ENCODE results near the gene KCNIP3. TPM values are rescaled to one million over a fixed set of nuclear protein-coding genes. Genes with fewer than 3 reads are reported as not detected.

The KCNIP3 gene
- total and polyA plus RNA-seq, 4 donors: 1.8 to 2.7 (median 2.1) TPM

- H3K9me3 ChIP-seq (ENCODE audit: control insufficient read depth in 4 of 4, insufficient read depth in 3 of 4, low read length in 3 of 4): peaks cover 0 to 11% (median 0%) of the 10 kb centered on the region in 4 donors
- 91% methylated on average over 19 of the region's 19 CpGs for WGBS, 2 donors
- DNase-seq: no peak
- H3K9ac ChIP-seq (ENCODE audit: insufficient read depth in 1 of 2, low read length in 2 of 2): no peak overlapping the region
- no peak for ATAC-seq (ENCODE audit: insufficient read depth, low FRiP score)
- peaks cover 0 to 22% (median 0%) of the 10 kb centered on the region in 5 donors for H3K4me1 ChIP-seq (ENCODE audit: control insufficient read depth in 5 of 5, insufficient read depth in 5 of 5, low read length in 5 of 5)
- no peaks in the 10 kb centered on the region for H3K27me3 ChIP-seq (ENCODE audit: control insufficient read depth in 3 of 3, insufficient read depth in 3 of 3, low read length in 2 of 3)
- no peaks in the 10 kb centered on the region for H3K36me3 ChIP-seq (ENCODE audit: control insufficient read depth in 4 of 4, insufficient read depth in 4 of 4, low read length in 4 of 4)
- H3K27ac ChIP-seq (ENCODE audit: low read depth in 1 of 2, low read length in 1 of 2): no peak overlapping the region
- H3K4me3 ChIP-seq: no peak overlapping the region
- no peak for TF ChIP-seq CTCF (IDR thresholded peaks at IDR 0.05; ENCODE audit: control extremely low read depth, extremely low read depth)
These were observed 2.4 kb upstream of the KCNIP3 start for GRCh38 chr2:95294579-95295250.

- TF ChIP-seq CTCF (IDR thresholded peaks at IDR 0.05; ENCODE audit: control extremely low read depth, extremely low read depth): no peak
- Histone ChIP-seq H3K9me3 (ENCODE audit: control insufficient read depth in 4 of 4, insufficient read depth in 3 of 4, low read length in 3 of 4) (peaks cover 0 to 7% (median 0%) of the 10 kb centered on the region in 4 donors), H3K4me3 (no peak overlapping the region), H3K36me3 (ENCODE audit: control insufficient read depth in 4 of 4, insufficient read depth in 4 of 4, low read length in 4 of 4) (no peaks in the 10 kb centered on the region), H3K27ac (ENCODE audit: low read depth in 1 of 2, low read length in 1 of 2) (no peak overlapping the region), H3K9ac (ENCODE audit: insufficient read depth in 1 of 2, low read length in 2 of 2) (no peak overlapping the region), H3K27me3 (ENCODE audit: control insufficient read depth in 3 of 3, insufficient read depth in 3 of 3, low read length in 2 of 3) (no peaks in the 10 kb centered on the region), H3K4me1 (ENCODE audit: control insufficient read depth in 5 of 5, insufficient read depth in 5 of 5, low read length in 5 of 5) (peaks cover 0 to 22% (median 0%) of the 10 kb centered on the region in 5 donors)
- DNase-seq (no peak), ATAC-seq (ENCODE audit: insufficient read depth, low FRiP score) (no peak)
- 90 to 96% methylated on average over 6 of the region's 6 CpGs for WGBS, 2 donors
These were observed 1.8 kb upstream of the KCNIP3 start for GRCh38 chr2:95295376-95295775.

- Histone ChIP-seq H3K27ac (ENCODE audit: low read depth in 1 of 2, low read length in 1 of 2) (no peak overlapping the region), H3K27me3 (ENCODE audit: control insufficient read depth in 3 of 3, insufficient read depth in 3 of 3, low read length in 2 of 3) (no peaks in the 10 kb centered on the region), H3K36me3 (ENCODE audit: control insufficient read depth in 4 of 4, insufficient read depth in 4 of 4, low read length in 4 of 4) (no peaks in the 10 kb centered on the region), H3K4me3 (no peak overlapping the region), H3K9me3 (ENCODE audit: control insufficient read depth in 4 of 4, insufficient read depth in 3 of 4, low read length in 3 of 4) (peaks cover 0 to 4% (median 0%) of the 10 kb centered on the region in 4 donors), H3K4me1 (ENCODE audit: control insufficient read depth in 5 of 5, insufficient read depth in 5 of 5, low read length in 5 of 5) (peaks cover 0 to 22% (median 0%) of the 10 kb centered on the region in 5 donors), H3K9ac (ENCODE audit: insufficient read depth in 1 of 2, low read length in 2 of 2) (no peak overlapping the region)
- DNase-seq (peak in 1 of 3 donors; percentile 37), ATAC-seq (ENCODE audit: insufficient read depth, low FRiP score) (no peak)
- WGBS, 2 donors: 64 to 70% methylated on average over 5 of the region's 5 CpGs
- no peak for TF ChIP-seq CTCF (IDR thresholded peaks at IDR 0.05; ENCODE audit: control extremely low read depth, extremely low read depth)
These were observed 1.1 kb upstream of the KCNIP3 start for GRCh38 chr2:95296011-95296410.
